ENCODE data around the gene PANK2. TPM values are rescaled to one million over a fixed set of nuclear protein-coding genes. Genes with fewer than 3 reads are reported as not detected.

PANK2 gene
- total RNA-seq, 1 donor from 2014 or later = 53.7 TPM

DNA sequence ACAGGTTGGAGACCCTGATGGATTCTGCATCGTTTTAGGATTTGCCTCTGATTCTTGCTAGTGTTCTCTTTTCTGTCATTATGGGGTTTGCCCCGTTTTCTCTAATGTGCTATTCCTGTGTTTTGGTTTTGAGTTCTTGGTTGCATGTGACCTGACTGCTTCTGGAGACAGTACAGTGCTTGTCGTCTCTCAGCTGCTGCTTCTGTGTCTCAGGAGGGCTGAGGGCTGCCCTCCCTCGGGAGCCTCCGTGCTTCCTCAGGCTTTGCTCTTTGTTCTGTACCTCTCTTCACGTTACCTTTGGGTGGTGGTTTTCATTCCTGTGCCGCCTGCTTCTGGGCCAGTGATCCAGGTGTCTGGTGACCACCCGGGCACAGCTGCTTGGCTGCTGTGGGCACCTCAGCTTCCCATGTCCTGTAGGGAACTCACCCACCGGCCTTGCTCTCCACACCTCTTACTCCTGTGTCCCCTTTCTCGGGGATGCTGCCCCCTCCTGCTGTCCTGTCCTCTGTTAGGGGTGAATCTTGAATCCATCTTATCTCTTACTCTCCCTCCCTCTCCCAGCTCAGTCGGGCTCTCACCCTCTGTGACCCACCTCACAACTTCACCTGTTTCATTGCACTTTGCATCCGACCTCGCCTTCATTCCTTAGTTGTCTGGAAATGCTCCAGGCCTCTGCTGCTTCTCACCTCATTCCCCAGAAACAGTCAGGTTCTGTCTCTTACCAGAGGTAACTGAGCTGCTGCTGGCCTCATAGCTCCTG is 33.2 kb downstream of the PANK2 start:
- DNase-seq (ENCODE audit: low spot score) = no peak
- Mint-ChIP-seq H3K4me1 (ENCODE audit: unreplicated experiment) (peaks cover 16% of the 10 kb centered on the region), H3K9me3 (ENCODE audit: unreplicated experiment) (no peaks in the 10 kb centered on the region), H3K36me3 (ENCODE audit: low read depth, unreplicated experiment) (peaks cover 34% of the 10 kb centered on the region), H3K27ac (ENCODE audit: unreplicated experiment) (no peak overlapping the region), H3K27me3 (ENCODE audit: unreplicated experiment) (peaks cover 10% of the 10 kb centered on the region), H3K4me3 (ENCODE audit: unreplicated experiment) (no peak overlapping the region)
- TF ChIP-seq, protein P1, sequence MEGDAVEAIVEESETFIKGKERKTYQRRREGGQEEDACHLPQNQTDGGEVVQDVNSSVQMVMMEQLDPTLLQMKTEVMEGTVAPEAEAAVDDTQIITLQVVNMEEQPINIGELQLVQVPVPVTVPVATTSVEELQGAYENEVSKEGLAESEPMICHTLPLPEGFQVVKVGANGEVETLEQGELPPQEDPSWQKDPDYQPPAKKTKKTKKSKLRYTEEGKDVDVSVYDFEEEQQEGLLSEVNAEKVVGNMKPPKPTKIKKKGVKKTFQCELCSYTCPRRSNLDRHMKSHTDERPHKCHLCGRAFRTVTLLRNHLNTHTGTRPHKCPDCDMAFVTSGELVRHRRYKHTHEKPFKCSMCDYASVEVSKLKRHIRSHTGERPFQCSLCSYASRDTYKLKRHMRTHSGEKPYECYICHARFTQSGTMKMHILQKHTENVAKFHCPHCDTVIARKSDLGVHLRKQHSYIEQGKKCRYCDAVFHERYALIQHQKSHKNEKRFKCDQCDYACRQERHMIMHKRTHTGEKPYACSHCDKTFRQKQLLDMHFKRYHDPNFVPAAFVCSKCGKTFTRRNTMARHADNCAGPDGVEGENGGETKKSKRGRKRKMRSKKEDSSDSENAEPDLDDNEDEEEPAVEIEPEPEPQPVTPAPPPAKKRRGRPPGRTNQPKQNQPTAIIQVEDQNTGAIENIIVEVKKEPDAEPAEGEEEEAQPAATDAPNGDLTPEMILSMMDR (IDR thresholded peaks at IDR 0.05; ENCODE audit: unreplicated experiment) = no peak

DNA sequence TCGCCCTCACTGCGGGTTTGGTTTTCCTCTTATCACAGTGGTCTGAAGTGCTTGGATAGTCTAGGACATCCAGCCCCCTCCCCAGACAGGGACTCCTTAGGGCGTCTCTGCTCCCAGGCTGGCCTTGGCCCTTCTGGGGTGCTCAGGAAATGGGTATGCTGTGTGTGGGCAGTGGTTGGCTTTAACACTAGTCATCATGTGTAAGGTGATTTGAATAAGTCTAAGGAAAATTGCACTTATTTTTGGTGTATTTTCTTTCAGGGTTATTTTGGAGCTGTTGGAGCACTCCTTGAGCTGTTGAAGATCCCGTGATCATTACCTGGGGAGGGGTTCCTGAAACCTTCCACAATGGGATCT is 33.8 kb downstream of the PANK2 start:
- Mint-ChIP-seq H3K27ac (ENCODE audit: unreplicated experiment) (no peak overlapping the region), H3K9me3 (ENCODE audit: unreplicated experiment) (no peaks in the 10 kb centered on the region), H3K4me1 (ENCODE audit: unreplicated experiment) (peaks cover 17% of the 10 kb centered on the region), H3K4me3 (ENCODE audit: unreplicated experiment) (no peak overlapping the region), H3K36me3 (ENCODE audit: low read depth, unreplicated experiment) (peaks cover 34% of the 10 kb centered on the region), H3K27me3 (ENCODE audit: unreplicated experiment) (peaks cover 12% of the 10 kb centered on the region)
- TF ChIP-seq, protein P1 (IDR thresholded peaks at IDR 0.05; ENCODE audit: unreplicated experiment) = no peak
- no peak for DNase-seq (ENCODE audit: low spot score)

DNA sequence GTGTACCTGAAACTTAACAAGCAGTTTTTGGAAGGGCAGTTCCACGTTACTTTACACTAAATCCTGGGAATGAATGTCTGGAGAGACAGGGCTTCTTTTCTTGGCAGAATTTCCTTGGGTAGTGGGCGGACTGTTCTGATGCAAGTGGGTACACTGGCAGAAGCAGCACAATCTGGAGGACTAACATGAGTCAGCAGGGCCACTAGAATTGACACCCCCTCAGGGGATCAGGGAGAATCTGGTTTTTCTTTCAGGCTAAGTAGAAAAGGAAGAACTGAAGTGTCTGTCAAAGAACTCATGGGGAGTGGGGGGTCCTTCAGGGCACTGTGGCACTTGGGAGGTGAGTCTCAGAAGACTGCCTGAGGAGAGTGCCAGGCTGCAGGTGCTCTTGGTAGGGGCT is 34.6 kb downstream of the PANK2 start:
- Mint-ChIP-seq H3K27me3 (ENCODE audit: unreplicated experiment) (peaks cover 12% of the 10 kb centered on the region), H3K9me3 (ENCODE audit: unreplicated experiment) (no peaks in the 10 kb centered on the region), H3K4me1 (ENCODE audit: unreplicated experiment) (peaks cover 20% of the 10 kb centered on the region), H3K4me3 (ENCODE audit: unreplicated experiment) (peak overlapping the region; percentile 11), H3K36me3 (ENCODE audit: low read depth, unreplicated experiment) (peaks cover 31% of the 10 kb centered on the region), H3K27ac (ENCODE audit: unreplicated experiment) (no peak overlapping the region)
- TF ChIP-seq, protein P1 (IDR thresholded peaks at IDR 0.05; ENCODE audit: unreplicated experiment) = no peak
- DNase-seq (ENCODE audit: low spot score) = no peak

GRCh38 chr20:3924304-3925112 is 35.3 kb downstream of the PANK2 start:
- no peak for DNase-seq (ENCODE audit: low spot score)
- TF ChIP-seq, protein P1 (IDR thresholded peaks at IDR 0.05; ENCODE audit: unreplicated experiment) = no peak
- Mint-ChIP-seq H3K27me3 (ENCODE audit: unreplicated experiment) (peaks cover 12% of the 10 kb centered on the region), H3K4me3 (ENCODE audit: unreplicated experiment) (peak overlapping the region; percentile 44), H3K4me1 (ENCODE audit: unreplicated experiment) (peaks cover 20% of the 10 kb centered on the region), H3K36me3 (ENCODE audit: low read depth, unreplicated experiment) (peaks cover 31% of the 10 kb centered on the region), H3K27ac (ENCODE audit: unreplicated experiment) (peak overlapping the region; percentile 70), H3K9me3 (ENCODE audit: unreplicated experiment) (no peaks in the 10 kb centered on the region)
